Measurements from ENCODE around the gene SPATA2L.
A peak's percentile ranks its signal among the peaks of the same experiment; 100 is the strongest.

The SPATA2L gene

GRCh38 chr16:89716493-89716892, 15.0 kb upstream of the SPATA2L start:
- H3K9ac ChIP-seq (ENCODE audit: low read length), result no peak overlapping the region
- no peak overlapping the region for H3K27ac ChIP-seq (ENCODE audit: low read depth, low read length)
- no peaks in the 10 kb centered on the region for H4K20me1 ChIP-seq (ENCODE audit: low read depth, low read length)

GRCh38 chr16:89712274-89712781, 10.8 kb upstream of the SPATA2L start:
- no peaks in the 10 kb centered on the region for H4K20me1 ChIP-seq (ENCODE audit: low read depth, low read length)
- no peak overlapping the region for H3K27ac ChIP-seq (ENCODE audit: low read depth, low read length)
- TF ChIP-seq EZH2phosphoT487 (conservative IDR thresholded peaks at IDR 0.05; ENCODE audit: low read length) (no peak), CTCF (IDR thresholded peaks at IDR 0.05; ENCODE audit: insufficient read depth, low read length, poor library complexity, severe bottlenecking) (no peak)
- peak overlapping the region; percentile 72 for H3K4me2 ChIP-seq (ENCODE audit: low read depth, low read length, poor library complexity, severe bottlenecking)
- H3F3A ChIP-seq (ENCODE audit: insufficient read depth), result no peaks in the 10 kb centered on the region
- H3K9me2 ChIP-seq (replicated peaks; ENCODE audit: insufficient read depth, low read length), result no peaks in the 10 kb centered on the region
- H2AFZ ChIP-seq (ENCODE audit: low read depth, low read length, severe bottlenecking), result peak overlapping the region; percentile 85
- no peaks in the 10 kb centered on the region for H3K36me3 ChIP-seq (ENCODE audit: low read length)
- peak overlapping the region; percentile 92 for H3K4me3 ChIP-seq (ENCODE audit: insufficient read depth, low read length, poor library complexity, severe bottlenecking)
- H3K27me3 ChIP-seq (ENCODE audit: low read length), result no peaks in the 10 kb centered on the region
- H3K9ac ChIP-seq (ENCODE audit: low read length), result peak overlapping the region; percentile 85
- no peaks in the 10 kb centered on the region; the same call in 1 of the 2 replicates for H3K79me2 ChIP-seq (ENCODE audit: insufficient read depth, low read length)
- no peaks in the 10 kb centered on the region for H3K9me3 ChIP-seq (ENCODE audit: insufficient read depth, low read length)

More at GRCh38 chr16:89716493-89716892, 15.0 kb upstream of the SPATA2L start:
- Histone ChIP-seq H3K4me2 (ENCODE audit: low read depth, low read length, poor library complexity, severe bottlenecking) (no peak overlapping the region), H3K4me3 (ENCODE audit: insufficient read depth, low read length, poor library complexity, severe bottlenecking) (no peak overlapping the region), H3K9me3 (ENCODE audit: insufficient read depth, low read length) (no peaks in the 10 kb centered on the region), H3K9me2 (replicated peaks; ENCODE audit: insufficient read depth, low read length) (no peaks in the 10 kb centered on the region), H3K79me2 (ENCODE audit: insufficient read depth, low read length) (no peaks in the 10 kb centered on the region; the same call in 1 of the 2 replicates), H3F3A (ENCODE audit: insufficient read depth) (peaks cover 5% of the 10 kb centered on the region), H2AFZ (ENCODE audit: low read depth, low read length, severe bottlenecking) (no peak overlapping the region), H3K36me3 (ENCODE audit: low read length) (no peaks in the 10 kb centered on the region), H3K27me3 (ENCODE audit: low read length) (no peaks in the 10 kb centered on the region)
- TF ChIP-seq CTCF (IDR thresholded peaks at IDR 0.05; ENCODE audit: insufficient read depth, low read length, poor library complexity, severe bottlenecking), result no peak
- no peak for TF ChIP-seq EZH2phosphoT487 (conservative IDR thresholded peaks at IDR 0.05; ENCODE audit: low read length)

- Histone ChIP-seq H3K9me2 (replicated peaks; ENCODE audit: insufficient read depth, low read length) (no peaks in the 10 kb centered on the region), H3K36me3 (ENCODE audit: low read length) (no peaks in the 10 kb centered on the region), H4K20me1 (ENCODE audit: low read depth, low read length) (no peaks in the 10 kb centered on the region), H3K4me2 (ENCODE audit: low read depth, low read length, poor library complexity, severe bottlenecking) (peak overlapping the region; percentile 72), H3K79me2 (ENCODE audit: insufficient read depth, low read length) (no peaks in the 10 kb centered on the region; the same call in 1 of the 2 replicates), H2AFZ (ENCODE audit: low read depth, low read length, severe bottlenecking) (peak overlapping the region; percentile 85), H3F3A (ENCODE audit: insufficient read depth) (no peaks in the 10 kb centered on the region), H3K9me3 (ENCODE audit: insufficient read depth, low read length) (no peaks in the 10 kb centered on the region), H3K27me3 (ENCODE audit: low read length) (no peaks in the 10 kb centered on the region), H3K4me3 (ENCODE audit: insufficient read depth, low read length, poor library complexity, severe bottlenecking) (peak overlapping the region; percentile 92), H3K9ac (ENCODE audit: low read length) (peak overlapping the region; percentile 85), H3K27ac (ENCODE audit: low read depth, low read length) (no peak overlapping the region)
- TF ChIP-seq CTCF (IDR thresholded peaks at IDR 0.05; ENCODE audit: insufficient read depth, low read length, poor library complexity, severe bottlenecking) (no peak), EZH2phosphoT487 (conservative IDR thresholded peaks at IDR 0.05; ENCODE audit: low read length) (no peak)
Observed at GRCh38 chr16:89711601-89712273, 10.2 kb upstream of the SPATA2L start.
